HG02763 (cell line): ENCODE measurements around the gene GOLGA3.
"Not testable (repeated sequence)": the region's sequence is repeated elsewhere in the genome, so short reads cannot be mapped to it uniquely, and the experiment has no call there.

Experiments used
- ATAC-seq: cut with Tn5 transposase; IDR thresholded peaks from one replicate; pipeline ENCODE4 v1.9.1; 2021; ENCODE audit warnings: mild to moderate bottlenecking, moderate library complexity; ENCODE audit not compliant: unreplicated experiment

The GOLGA3 gene

GRCh38 chr12:132844681-132845080, 16.0 kb upstream of the GOLGA3 start:
- not testable (repeated sequence) for ATAC-seq

DNA sequence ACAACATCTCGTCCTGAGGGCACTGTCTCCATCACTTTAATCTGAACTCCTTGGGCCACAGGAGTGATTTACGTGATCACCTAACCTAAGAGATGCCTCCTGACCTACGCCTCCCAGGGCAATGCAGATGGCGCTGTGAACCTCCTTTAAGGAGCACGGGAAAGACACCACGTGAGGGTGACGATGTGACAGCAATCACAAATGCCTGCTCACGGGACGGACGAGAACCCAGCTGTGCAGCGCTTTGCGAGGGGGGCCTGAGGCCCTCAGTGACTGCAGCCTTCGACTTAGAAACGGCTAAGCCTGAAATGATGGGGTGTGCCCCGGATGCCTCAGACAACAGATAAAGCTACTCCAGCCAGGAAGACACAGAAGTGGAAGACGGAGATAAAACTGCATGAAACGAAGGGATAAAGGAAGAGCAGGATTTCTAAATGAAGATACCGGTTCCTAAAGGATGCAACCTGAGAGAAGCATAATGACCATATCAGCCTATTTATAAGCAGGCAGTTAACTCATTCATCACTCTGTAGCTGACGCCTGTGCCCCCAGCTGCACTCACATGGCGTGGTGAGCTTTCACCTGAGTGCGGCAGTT, 13.9 kb upstream of the GOLGA3 start:
- ATAC-seq = no peak

DNA sequence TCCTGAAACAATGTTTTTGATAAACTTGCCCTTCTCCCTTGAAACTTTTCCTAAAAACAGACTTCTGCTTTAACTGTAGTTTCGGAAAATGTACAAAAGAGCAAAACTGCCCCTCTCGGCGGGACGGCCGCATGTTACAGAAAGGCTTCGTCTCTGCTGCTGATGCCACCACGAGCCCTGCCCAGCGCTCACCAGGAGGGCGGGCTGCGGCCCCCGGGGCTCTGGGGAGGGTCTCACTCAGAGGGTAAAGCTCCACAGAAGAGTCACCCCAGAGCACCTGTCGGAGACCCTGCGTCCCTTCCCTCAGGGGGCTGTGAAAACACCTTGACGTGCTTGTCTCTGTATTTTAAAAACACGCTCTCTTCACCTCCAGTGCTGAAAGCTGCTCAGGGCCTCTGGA, 12.5 kb upstream of the GOLGA3 start:
- ATAC-seq = no peak

DNA sequence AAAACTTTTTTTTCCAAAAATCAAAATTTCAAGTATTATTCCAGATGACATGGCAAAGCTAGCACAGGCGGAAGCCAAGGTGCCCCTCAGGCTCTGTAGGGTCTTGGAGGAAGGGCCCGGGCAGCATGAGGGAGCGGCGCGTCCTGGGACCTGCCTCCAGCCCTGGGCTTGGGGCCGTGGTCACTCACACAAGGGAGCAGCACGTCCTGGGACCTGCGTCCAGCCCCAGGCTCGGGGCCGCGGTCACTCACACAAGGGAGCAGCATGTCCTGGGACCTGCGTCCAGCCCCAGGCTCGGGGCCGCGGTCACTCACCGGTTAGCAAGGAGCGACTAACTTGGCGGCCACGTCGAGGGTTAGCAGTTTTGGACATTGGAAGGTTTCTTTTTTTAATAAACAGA, 11.9 kb upstream of the GOLGA3 start:
- ATAC-seq = no peak

DNA sequence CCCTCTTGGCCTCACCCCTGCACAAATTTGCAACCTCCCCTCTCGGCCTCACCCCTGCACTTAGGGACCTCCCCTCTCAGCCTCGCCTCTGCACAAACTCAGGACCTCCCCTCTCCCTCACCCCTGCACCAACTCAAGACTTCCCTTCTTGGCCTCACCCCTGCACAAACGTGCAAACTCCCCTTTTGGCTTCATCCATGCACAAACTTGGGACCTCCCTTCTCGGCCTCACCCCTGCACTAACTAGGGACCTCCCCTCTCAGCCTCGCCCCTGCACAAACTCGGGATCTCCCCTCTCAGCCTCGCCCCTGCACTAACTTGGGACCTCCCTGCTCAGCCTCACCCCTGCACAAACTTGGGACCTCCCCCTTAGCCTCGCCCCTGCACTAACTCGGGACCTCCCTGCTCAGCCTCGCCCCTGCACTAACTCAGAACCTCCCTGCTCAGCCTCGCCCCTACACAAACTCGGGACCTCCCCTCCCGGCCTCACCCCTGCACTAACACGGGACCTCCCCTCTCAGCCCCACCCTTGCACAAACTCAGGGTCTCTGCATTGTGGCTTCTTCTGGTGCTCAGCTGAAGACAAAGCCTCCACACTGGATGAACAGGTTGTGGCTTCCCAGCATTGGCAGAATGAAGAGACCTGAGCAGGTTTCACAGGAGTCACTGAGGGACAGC, 11.0 kb upstream of the GOLGA3 start:
- ATAC-seq = no peak

DNA sequence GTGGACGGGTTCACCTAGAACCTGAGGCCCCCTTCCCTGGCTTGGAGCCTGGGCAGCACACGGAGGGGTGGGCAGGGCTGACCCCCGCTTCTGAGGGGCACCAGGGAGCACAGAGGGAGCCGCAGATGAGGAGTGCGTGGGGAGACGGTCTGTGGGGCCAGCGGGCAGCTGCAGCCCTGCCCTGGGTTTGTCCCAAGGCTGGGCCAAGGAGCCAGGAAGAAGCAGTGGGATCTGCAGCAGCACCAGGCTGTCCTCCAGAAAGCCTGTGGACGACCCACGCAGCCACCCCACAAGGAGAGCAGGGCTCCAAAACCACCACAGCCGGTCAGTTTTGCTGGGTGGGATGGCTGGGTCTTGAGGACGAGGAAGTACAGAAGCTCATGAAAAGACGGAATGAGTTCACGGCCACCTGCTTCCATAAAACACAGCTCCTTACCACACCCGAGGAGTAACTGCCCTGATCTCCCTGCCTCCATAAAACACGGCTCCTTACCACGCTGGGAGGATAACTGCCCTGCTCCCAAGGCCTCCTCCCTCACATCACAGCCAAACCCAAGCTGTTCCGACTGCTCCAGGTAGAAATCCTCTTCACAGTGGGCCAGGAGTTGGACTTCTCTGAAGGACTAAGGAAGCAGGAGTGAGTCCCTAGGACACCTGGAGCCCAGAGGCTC, 9.9 kb upstream of the GOLGA3 start:
- ATAC-seq = no peak

DNA sequence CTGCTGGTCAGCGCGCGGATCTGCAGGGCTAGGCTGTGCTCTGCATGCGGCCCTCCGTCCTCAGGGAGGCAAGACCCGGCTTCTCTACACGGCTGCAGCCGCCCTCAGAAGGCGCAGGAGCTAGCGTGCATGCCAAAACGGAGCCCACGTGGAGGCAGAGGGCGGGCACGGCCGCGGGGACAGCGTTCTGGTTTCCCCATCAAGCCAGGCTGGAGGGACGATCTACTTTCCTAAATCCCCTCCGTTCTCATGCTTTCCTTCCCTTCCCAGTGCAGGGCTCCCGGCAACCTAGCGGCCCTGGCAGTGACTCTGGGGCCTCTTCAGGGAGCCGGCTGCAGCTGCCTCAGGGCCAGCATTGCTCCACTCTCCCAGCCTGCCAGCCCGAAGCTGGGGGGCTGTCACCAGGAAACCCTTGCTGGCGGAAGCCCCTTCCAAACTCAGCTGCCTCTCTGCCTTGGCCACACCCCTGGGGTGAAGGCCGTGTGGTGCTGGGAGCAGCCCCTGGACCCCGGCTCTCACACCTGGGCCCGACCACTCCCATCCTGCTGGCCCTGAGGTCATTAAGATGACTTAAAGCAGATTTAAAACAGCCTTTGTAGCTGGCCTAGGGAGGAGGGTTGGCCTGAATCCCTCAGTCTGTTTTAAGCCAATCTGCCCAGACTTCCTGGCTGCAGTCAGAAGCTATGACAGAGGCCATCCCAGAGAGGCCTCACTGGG, 9.2 kb upstream of the GOLGA3 start:
- ATAC-seq = no peak

- no peak for ATAC-seq
Measured at GRCh38 chr12:132836795-132837331, 8.2 kb upstream of the GOLGA3 start.

- not testable (repeated sequence) for ATAC-seq
Measured at GRCh38 chr12:132836230-132836629, 7.6 kb upstream of the GOLGA3 start.

GRCh38 chr12:132835076-132836025, 6.7 kb upstream of the GOLGA3 start:
- no peak for ATAC-seq

- ATAC-seq = no peak
Measured at GRCh38 chr12:132834181-132834711, 5.6 kb upstream of the GOLGA3 start.

- no peak for ATAC-seq
Measured at GRCh38 chr12:132833341-132833740, 4.7 kb upstream of the GOLGA3 start.

DNA sequence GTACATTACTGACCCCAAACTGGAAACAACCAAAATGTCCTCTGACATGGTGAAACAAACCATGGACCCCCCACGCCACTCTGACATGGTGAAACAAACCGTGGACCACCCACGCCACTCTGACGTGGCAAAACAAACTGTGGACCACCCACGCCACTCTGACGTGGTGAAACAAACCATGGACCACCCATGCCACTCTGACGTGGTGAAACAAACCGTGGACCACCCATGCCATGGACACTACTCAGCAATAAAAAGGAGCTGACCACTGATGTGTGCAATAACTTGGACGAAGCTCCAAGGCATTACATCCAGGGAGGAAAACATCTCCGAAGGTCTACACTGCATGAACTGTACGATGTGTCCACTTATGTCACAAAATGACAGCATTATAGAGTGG, 3.1 kb upstream of the GOLGA3 start:
- no peak for ATAC-seq

DNA sequence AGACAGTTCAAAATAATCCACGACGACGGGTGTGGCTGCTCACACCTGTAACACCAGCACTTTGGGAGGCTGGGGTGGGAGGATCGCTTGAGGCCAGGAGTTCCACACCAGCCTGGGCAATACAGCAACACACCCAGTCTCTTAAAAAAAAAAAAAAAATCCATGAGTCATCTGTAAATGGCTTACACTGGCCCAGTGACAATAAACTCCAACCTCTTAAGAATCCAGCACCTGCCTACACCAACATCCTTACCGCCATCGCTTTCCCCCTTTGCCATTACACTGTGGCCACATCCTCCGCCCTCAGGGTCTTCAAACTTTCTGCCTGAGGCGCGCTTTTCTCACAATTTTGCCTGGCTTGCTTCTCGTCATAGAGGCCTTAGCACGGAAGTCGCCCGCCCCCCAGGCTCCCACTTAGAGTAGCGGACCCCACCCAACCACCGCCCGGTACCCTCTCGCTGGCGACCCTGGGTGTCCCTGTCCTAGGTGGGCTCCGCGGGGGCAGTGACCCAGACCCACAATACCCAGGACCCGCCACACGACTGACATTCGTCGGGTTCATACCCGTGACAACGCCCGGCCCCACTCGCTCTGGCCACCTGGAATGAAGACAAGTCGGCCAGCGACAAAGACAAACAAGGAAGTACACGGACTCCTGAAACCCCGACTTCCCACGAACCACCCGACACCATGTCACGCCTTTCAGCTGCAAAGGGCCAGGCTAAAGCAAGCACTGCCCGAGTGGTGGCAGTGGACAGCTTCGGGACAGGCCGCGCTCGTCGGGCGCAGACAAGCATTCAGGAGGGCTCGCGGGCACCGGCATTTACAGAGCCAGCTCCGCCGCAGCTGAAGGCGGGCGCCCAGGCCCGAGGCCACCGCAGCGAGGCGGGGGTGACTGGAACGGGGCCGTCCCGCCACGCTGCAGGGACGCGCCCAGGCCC, 636 bp downstream of the GOLGA3 start:
- peak; percentile 12 for ATAC-seq

GRCh38 chr12:132825861-132826260, 2.8 kb downstream of the GOLGA3 start:
- no peak for ATAC-seq

- no peak for ATAC-seq
Measured at GRCh38 chr12:132825089-132825488, 3.6 kb downstream of the GOLGA3 start.

GRCh38 chr12:132824053-132824452, 4.6 kb downstream of the GOLGA3 start:
- ATAC-seq = no peak

DNA sequence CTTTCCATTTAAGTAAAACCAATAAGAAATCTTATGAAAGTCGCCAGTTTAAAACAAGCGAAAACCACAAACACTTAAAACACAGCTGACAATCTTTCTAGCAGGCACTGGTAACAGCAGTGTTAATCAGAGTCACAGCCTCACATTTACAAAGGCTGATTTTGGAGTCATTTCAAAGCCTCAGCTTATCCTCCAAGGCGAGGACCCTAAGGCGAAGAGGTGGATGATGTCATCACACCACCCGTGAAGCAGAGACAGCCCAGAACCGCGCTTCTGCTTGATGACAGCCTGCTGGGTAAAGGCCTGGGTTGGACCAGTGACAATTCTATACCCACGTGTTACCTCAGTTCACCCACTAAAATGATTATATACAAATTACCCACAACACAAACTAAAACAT, 10.1 kb downstream of the GOLGA3 start:
- ATAC-seq = no peak

DNA sequence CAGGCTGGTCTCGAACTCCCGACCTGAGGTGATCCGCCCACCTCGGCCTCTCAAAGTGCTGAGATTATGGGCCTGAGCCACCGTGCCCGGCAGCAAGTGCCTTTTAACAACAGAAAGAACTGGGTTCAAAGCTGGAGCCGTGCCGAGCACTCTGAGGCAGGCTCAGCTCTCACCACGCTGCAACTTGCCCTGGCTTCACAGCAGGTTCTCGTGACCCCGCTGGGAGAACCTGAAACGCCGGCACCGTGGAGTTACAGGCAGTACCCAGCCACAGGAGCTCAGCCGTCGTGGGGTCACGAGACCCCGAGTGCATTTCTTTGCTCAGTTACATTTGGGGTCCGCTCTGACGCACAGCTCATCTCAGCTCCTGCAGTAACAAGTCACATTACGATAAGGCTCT, 14.4 kb downstream of the GOLGA3 start:
- no peak for ATAC-seq
